Activated CD4-positive, alpha-beta T cell treated with anti-CD3 and anti-CD28 coated beads, Interleukin-2, amount 50 U/mL, for 16 hours (primary cell): ENCODE measurements around the gene BBS9.
"Not testable (repeated sequence)": the region's sequence is repeated elsewhere in the genome, so short reads cannot be mapped to it uniquely, and the experiment has no call there.

Experiments
- DNase-seq: peaks from one replicate; pipeline ENCODE4 v3.0.0-alpha.2; 2020

Gene BBS9

GRCh38 chr7:33511778-33512177, 382.4 kb downstream of the BBS9 start:
- DNase-seq = no peak

GRCh38 chr7:33516568-33516967, 387.2 kb downstream of the BBS9 start:
- DNase-seq = no peak

- DNase-seq = no peak
Measured at GRCh38 chr7:33517191-33517590, 387.8 kb downstream of the BBS9 start.

GRCh38 chr7:33527008-33527407, 397.6 kb downstream of the BBS9 start:
- DNase-seq = not testable (repeated sequence)

- not testable (repeated sequence) for DNase-seq
Measured at GRCh38 chr7:33527613-33528012, 398.2 kb downstream of the BBS9 start.

- no peak for DNase-seq
Measured at GRCh38 chr7:33529070-33529469, 399.7 kb downstream of the BBS9 start.

- no peak for DNase-seq
Measured at GRCh38 chr7:33530664-33531063, 401.3 kb downstream of the BBS9 start.

DNA sequence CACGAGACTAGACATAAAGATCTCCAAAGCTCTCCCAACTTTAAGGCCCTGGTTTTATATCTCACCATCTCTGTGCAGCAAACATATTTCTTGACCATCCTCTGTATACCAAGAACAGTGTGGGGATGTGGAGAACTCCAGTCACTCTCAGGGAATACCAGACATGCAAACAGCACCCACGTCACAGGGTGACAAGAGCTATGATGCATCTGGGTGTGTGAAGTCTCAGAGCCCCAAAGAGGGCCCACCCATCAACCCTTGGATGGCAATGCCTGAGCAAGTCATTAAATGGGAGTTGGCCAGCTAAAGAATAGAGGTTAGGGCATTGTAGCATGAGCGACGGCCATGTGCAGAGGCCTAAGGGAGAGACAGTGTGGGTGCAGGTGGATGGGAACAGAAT, 402.5 kb downstream of the BBS9 start:
- no peak for DNase-seq

GRCh38 chr7:33534833-33535232, 405.5 kb downstream of the BBS9 start:
- DNase-seq = no peak

- DNase-seq = no peak
Measured at GRCh38 chr7:33535989-33536388, 406.6 kb downstream of the BBS9 start.

DNA sequence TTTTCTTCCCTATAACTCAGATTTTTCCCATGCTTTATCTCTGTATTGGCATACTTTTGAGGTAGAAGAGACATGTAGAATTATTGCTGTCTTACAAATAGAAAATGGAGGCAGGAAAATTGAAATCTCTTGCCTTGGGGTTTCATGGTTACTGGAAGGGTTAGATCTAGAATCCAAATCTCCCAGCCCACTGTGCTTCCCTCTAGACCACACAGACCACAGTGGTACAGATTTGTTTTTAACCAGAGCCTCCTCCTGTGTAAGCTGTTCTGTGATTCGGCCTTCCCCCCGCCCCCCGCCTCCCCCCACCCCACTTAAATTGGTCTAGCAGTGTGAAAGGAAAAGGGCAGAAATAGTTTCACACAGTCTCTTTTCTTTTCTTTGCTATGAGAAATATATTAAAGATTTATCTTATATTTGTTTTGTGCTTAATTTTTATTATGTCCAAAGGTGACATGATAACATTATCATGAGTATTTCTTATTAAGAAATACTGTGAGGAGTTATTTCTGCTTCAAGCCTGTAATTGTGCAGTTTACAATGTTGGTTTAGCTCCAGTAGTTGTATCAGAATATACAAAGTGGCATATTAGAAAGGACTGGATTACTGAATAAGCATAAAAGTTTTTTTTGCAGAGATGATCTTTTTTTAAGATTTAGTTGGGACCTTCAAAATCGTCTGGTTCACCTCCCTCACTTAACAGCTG, 407.2 kb downstream of the BBS9 start:
- no peak for DNase-seq

- DNase-seq = no peak
Measured at GRCh38 chr7:33537104-33537477, 407.7 kb downstream of the BBS9 start.

GRCh38 chr7:33539198-33539597, 409.8 kb downstream of the BBS9 start:
- DNase-seq = no peak

- DNase-seq = no peak
Measured at GRCh38 chr7:33539659-33540400, 410.5 kb downstream of the BBS9 start.

DNA sequence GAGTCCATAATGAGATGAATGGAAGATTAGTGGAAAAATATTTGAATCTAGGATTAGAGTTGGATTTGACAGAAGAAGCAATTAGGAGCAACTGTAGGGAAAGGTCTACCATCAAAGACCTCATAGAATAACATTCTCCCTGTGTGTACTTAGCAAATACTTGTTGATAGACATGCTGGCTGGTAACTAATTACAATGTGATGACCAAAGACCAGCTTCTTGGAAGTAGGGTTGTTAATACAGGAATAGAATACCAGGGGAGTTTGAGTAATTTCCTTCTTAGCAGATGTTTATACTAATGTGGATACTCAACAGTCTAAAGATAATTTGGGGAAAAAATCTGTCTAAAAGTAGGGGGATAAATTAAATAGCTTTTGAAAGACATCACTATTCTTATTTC, 418.5 kb downstream of the BBS9 start:
- no peak for DNase-seq

DNA sequence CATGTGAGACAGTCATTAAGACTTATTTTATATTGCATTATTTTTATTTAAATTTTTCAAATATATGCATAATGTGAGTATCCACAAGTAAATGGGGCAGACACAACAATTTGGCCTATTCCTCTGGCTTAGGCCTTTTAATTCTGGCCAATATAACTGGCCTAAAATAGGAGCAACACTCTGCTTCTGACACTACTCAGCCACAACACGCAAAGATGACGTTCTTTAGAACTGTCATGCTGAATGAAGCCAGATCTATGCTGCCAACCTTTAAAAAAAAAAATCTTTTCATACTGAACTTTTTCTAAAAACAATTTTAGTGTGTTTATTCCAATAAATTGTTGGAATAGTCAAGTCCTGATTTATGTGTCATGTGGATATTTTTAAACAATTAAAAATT, 421.0 kb downstream of the BBS9 start:
- DNase-seq = no peak

DNA sequence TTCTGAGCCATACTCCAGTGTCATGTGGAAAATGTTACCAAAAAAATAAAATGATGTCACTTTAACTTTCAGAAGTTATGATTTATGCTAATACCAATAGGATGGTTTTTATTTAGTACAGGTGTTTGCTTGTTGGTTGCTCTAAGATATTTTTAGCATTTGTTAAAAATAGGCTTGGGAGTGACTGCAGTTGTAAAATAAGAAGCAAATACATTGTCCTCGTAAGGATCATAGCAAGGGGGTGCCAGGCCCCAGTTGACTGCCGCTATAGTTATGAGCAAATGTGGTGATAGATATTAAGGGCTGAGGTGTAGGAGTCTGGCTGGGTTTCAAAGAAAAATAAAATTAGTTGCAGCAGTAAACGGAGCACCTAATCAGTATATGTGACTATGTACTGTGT, 421.6 kb downstream of the BBS9 start:
- DNase-seq = no peak

GRCh38 chr7:33554046-33554445, 424.7 kb downstream of the BBS9 start:
- no peak for DNase-seq

DNA sequence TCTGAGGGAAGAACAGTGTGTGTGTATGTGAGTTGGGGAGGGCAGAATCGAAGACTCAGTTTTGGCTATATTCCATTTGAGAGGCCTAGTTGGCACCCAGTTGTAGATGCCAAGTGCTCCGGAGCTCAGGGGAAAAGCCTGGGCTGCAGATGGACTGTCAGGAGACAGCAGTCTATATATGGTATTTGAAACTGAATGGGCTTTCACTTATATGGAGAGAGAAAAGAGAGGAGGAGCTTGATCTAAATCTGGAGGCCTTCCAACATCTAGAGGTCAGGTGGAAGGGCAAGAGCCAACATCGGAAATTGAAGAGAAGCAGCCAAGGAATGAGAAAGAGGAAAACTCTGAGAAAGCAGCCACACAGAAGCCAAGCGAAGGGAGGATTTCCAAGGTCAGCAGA, 425.2 kb downstream of the BBS9 start:
- DNase-seq = no peak

DNA sequence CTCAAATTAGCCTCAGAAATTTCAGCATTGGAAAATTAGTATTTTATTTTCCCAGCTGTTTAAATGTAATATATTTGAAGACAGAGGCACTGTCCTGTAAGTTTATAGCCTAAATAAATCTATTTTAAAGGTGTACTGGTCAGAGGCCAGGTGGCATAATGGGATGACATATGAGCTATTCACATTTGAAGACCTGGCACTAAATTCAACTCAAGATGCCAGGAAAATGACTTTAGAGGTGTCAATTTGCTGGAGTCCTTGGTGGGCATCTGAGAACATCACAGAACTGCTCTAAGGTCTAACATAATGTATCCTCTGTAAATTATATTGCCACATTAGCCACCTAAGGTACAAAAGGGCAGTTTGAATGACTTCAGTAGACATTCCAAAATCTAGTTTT, 427.1 kb downstream of the BBS9 start:
- DNase-seq = no peak

DNA sequence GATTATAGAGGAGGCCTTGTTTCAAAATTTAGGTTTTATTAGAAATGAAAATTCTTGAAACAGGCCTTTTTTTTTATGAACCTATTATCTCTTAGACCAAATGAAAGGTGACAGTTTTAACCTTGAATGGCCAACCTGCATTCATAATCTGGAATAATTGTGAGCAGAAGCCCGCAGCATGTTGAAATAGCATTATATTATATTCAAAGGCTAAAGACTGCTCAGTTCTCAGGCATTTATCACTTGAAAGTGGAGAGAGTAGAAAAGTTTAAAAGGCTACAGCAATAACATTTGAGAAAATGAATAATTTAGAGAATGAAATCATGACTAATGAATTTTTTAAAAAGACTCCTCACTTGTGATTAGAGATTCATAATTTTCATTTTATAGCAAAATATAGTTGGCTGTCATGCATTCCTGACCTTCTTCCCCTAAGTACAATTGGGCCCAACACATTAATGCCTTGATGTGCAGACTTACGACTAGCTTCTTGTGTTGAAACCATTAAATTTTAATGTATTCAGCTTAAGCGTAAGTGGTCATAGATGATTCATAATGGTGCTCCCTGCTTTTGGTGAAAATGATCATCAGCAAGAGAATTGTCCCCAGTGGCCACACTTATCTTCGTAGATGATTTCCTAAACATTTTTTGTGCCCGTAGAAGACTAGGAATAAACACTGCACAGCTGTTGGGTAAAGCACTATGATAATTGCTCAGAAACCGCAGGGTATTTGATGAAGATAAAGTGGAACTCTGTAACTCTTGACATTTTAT, 429.4 kb downstream of the BBS9 start:
- DNase-seq = no peak

GRCh38 chr7:33559324-33559710, 430.0 kb downstream of the BBS9 start:
- DNase-seq = no peak

DNA sequence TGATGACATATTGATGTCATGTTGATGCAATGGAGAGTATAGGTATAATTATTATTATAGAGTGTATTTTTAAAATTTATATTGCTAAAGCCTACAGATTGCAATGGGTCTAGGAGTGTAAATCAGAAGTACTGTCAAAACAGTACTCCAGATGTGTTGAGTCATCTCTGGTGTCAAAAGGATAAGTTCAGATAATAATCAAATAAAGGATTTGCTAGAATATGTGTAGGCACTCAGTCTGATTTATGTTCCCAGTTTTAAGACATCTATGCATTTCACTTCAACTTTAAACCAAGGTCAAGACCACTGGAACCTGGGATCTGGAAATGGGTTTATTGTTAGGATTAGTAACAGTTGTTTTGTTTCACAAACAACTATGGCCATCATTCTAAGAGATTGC, 433.6 kb downstream of the BBS9 start:
- DNase-seq = no peak

- DNase-seq = no peak
Measured at GRCh38 chr7:33563651-33564050, 434.3 kb downstream of the BBS9 start.
